Measurements from ENCODE around the gene KCTD17.

GRCh38 chr22:37018815-37019308, 32.7 kb upstream of the KCTD17 start:
- TF ChIP-seq, protein P1, sequence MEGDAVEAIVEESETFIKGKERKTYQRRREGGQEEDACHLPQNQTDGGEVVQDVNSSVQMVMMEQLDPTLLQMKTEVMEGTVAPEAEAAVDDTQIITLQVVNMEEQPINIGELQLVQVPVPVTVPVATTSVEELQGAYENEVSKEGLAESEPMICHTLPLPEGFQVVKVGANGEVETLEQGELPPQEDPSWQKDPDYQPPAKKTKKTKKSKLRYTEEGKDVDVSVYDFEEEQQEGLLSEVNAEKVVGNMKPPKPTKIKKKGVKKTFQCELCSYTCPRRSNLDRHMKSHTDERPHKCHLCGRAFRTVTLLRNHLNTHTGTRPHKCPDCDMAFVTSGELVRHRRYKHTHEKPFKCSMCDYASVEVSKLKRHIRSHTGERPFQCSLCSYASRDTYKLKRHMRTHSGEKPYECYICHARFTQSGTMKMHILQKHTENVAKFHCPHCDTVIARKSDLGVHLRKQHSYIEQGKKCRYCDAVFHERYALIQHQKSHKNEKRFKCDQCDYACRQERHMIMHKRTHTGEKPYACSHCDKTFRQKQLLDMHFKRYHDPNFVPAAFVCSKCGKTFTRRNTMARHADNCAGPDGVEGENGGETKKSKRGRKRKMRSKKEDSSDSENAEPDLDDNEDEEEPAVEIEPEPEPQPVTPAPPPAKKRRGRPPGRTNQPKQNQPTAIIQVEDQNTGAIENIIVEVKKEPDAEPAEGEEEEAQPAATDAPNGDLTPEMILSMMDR (IDR thresholded peaks at IDR 0.05), result no peak
- no peak for TF ChIP-seq POLR2A (IDR thresholded peaks at IDR 0.05)

All from tibial nerve (tissue), 3 donors.